NCI-H446 treated with DMSO at 0.1 percent for 48 hours (cell line): Measurements from ENCODE around the gene KLHL18.
"Not testable (repeated sequence)": the region's sequence is repeated elsewhere in the genome, so short reads cannot be mapped to it uniquely, and the experiment has no call there.

Experiments
- DNase-seq: peaks from one replicate; lab custom pipeline; 2025; lab: John Stamatoyannopoulos, UW

The KLHL18 gene

DNA sequence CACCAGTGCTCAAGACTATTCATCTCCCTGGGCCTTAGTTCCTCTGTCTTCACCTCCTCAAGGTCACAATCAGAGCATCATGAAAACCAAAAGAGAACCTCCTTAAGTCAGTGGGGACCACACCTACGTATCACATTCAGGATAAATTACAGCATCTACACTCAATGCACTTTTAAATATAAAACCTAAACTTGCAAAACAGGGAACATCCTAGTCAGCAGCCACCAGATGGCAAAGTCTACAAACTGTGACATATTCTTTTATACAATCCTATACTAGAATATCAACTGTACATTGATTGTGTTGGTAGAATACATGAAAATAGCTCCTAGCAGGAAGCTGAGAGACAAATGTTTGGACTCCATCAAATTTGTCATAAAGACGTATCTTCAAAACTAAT, 8.1 kb upstream of the KLHL18 start:
- no peak for DNase-seq

DNA sequence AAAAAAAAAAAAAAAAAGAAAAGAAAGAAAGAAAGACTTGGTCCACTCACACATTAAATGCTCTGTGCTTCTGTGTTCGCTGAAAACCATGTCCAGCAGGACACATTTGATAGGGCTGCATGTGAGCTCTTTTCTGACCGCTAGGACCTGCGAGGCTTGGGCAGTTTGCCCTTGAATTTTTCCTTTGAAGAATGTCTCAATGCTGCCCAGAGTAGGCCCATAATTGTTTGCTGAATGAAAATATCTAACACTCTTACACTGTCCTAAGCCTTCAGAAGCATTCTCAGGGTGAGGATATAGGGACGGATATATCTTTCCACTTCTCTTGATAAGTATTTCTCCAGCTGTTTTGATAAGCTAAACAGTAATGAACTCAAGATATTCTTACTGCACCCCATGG, 6.2 kb upstream of the KLHL18 start:
- DNase-seq = no peak

DNA sequence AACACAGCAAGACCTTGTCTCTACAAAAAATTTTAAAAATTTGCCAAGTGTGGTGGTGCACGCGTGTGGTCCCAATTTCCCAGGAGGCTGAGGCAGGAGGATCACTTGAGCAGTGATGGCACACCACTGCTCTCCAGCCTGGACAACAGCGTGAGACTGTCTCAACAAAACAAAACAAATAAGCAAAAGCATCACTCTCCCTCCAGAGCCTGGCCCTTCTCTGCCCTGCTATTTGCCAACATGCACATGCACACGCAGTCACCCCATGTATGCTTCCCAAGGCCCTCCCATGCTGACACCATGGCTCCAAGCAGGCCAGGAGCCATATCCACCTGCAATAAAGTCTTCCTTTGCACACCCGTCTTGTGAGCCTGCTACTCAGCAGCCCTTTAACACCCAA, 2.2 kb upstream of the KLHL18 start:
- DNase-seq = no peak

DNA sequence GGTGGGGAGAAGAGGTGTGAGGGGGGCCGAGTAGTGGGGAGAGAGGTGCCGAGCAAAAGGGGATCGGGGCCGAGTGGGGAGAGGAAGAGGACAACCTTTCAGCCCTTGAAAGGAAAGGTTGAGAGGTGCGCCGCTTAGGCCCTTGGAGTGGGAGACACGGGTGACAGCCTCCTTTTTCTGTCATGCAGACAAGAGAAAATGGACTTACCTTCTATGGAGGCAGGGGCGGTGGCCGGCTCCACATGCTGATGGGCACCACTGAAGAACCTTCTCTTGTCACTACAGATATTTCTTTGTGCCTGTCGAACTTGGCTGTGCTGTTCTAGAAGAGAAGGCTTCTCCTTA, 421 bp downstream of the KLHL18 start:
- DNase-seq = no peak

DNA sequence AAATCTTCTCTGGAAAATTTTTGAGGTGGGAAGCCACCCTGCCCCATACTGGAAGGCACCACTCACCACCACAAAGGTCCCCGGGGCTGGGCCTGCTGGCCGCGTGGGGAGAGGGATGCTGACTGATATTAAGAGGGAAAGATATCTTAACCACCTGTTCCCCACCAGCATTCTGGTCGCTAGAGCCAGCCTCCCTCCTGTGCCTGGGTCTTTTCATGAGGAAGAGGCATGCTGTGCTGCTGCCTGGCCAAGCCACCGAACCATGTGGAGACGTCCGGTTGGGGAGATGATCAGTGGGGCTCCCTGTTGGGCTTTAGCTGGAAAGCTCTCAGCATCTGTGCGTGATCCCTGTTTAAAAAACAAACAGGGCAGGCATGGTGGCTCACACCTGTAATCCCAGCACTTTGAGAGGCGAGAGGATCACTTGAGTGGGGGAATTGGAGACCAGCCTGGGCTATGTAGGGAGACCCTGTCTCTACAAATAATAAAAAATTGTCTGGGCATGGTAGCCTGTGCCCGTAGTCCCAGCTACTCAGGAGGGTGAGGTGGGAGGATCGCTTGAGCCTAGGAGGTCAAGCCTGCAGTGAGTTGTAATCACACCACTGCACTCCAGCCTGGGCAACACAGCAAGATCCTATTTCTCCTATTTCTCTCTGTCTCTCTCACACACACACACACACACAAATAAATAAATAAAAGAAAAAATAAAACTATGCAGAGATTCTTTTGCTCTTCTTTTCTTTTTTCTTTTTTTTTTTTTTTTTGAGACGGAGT, 1.0 kb downstream of the KLHL18 start:
- no peak for DNase-seq

DNA sequence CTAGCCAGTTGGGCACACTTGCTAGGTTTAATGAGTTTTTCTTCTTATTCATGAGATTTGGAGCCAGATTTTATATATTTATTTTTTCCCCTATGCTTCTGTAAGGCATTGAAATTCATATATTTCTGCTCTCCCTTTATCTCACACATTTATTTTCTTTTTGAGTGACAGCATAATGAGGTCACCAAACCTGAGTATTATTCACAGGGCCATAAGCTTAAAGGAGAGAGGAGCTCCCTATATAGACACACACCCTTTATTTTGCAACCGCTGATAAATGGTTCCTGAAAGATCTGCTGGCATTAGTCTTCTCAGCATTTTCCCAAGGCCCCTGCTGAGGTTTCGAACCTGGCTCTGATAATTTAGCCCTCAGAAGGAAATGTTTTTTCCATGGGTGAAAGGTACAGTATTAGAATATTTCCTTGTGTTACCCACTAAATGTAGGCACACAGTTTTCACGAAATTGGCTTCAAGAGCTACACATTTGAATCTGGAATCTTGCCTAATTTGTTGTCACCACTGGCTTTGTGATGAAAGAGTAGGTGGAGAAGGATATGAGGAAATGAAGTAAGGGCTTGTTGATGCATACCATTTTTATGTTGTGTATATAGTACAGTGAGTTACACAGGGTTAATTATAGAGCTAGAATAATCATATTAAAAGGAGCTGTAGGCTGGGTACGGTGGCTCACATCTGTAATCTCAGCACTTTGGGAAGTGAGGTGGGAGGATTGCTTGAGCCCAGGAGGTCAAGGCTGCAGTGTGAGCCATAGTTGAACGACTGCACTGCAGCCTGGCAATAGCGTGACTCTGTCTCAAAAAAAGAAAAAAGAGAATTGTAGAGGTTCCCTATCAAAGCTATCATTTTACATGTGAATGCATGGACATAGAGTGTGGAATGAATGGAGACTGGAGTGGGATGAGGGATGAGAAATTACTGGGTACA, 6.5 kb downstream of the KLHL18 start:
- DNase-seq = no peak

DNA sequence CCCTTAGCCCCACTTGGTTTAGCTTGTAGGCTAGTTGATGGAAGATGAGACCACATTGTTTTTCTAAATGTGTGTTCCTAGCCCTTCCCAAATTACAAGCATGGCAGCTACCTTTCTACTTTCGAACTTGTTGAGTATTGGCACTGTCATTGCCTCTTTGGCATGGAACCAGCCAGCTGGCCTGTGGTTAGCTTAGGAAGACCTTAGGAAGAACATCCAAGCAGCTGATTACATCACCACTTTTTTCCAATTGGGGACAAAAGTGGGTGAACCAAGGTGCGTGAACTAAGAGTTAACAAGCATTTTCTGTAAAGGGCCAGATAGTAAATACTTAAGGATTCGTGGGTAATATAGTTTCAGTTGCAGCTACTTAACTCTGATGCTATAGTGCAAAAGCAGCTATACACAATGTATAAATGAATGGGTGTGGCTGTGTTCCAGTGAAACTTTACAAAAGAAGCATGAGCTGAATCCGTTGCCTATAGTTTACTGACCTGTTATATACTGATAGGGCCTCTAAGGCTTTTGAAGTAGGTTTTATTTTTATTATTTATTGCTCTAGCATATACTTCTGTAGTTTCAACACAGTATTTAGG, 8.5 kb downstream of the KLHL18 start:
- no peak for DNase-seq

DNA sequence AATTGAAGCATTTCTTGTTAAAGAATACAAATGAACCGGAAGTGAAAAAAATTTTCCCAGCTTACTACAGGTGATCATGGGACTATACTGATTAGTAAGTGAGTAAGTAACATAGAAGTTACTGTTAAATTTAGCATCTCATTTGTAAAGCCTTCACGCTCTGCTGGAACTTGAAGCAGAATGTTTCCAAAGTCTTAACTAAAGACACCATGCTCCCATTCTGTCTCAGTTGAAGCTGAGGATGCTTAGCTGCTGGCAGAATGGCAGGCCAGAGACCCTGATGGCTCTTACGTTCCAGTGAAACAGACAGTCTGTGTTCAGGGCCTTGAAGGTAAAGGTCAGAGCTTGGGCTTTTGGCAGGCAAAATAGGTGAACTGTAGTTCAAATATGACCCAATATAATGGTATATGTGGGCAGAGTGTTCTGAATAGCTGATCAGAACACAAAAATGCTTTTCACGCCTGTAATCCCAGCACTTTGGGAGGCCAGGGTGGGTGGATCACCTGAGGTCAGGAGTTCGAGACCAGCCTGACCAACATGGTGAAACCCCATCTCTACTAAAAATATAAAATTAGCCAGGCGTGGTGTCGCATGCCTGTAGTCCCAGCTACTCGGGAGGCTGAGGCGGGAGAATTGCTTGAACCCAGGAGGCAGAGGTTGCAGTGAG, 9.1 kb downstream of the KLHL18 start:
- not testable (repeated sequence) for DNase-seq

DNA sequence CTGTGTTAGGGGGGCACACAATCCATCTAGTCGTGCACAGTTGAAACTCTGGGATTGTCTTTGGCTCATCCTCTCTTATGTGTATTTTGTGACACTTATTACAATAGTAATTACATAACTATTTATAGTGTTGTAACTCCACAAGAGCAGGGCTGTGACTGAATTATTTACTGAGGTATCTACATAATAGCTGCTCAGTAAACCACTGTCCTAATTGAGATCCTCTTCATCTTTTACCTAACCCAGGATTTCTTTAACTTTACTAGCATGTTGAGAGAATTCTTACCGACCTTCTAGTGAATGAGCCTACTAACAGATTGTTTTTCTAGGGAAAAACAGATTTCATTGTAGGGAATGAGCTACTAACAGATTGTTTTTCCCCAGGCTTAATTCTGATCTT, 11.1 kb downstream of the KLHL18 start:
- DNase-seq = no peak

DNA sequence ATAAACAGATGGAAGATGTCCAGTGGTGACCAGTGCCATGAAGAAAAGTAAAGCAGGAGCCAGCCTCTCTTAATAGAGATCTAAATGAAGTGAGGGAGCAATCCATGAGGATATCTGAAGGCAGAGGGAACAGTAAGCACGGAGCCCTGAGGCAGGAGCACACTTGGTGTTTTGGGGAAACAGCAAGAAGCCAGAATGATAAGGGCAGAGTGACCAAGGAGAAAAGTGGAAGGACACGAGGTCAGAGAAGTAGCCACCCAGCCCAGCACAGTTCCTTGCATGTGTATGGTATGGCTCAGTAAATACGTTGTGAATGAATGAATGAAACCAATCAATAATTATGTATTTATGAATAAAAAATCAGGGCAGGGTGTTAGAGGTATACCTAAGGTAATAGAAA, 11.6 kb downstream of the KLHL18 start:
- no peak for DNase-seq

DNA sequence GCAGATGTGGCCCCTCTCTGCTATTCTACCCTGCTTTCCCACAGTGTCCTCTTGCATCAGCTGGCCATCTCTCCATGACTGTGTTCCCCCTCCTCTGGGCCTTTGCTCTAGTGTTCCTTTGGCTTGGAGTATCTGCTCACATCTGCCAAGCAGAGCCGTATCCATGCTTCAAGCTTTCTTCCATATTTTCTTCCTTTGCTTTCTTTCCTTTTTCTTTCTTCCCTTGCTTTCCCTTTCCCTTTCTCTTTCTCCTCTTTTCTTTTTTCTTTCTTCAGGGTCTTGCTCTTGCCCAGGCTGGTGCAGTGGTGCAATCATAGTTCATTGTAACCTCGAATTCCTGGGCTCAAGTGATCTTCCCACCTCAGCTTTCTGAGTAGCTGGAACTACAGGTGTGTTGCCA, 12.6 kb downstream of the KLHL18 start:
- no peak for DNase-seq

DNA sequence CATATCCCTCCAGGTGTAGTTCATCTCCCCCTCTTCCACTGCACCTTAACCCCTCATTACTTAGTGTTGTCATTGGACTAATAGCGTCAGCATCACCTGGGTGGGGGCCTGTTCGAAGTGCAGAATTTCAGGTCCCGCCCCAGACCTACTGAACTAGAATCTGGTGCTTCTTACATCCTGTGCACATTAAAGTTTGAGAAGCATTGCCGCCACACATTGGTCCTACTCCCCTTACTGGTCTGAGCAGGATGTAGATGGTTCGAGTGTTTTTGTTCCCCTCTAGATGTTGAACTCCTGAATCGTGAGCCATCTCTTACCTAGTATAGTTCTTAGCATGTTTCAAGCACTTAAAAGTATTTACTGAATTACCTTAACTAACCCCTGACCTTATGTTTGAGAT, 13.2 kb downstream of the KLHL18 start:
- no peak for DNase-seq

DNA sequence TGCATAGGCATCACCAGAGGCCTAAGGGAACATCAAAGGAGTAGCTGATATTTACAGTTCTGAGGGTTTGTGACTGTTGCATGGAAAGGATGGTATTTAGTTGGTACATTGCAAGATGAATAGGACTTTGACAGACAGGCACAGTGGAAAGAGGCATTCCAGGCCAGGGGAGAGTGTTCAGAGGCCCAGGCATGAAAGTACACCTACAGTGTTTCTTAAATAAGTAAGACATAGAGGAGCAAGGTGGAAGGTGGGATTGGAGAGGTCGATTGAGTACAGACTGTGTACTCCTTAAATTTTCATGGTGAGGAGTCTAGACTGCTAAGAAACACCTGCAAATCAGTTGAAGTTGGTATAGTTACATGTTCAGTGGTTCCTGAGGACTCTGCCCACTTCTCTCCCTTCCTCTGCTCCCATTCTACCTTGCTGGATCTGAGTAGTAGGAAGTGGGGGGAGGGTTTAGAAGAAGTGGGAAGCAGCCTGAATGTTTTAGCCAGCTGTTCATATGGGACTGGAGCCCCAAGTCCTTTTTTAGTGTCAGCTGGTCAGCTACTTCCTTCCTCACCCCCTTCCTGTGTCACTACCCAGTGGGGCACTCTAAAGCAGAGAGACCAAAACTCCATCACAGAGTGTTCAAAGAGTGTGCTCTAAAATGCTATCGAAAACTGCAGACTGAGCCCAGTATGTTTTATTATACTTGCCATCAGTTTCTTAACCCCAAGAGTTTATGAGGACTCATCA, 14.0 kb downstream of the KLHL18 start:
- DNase-seq = no peak

DNA sequence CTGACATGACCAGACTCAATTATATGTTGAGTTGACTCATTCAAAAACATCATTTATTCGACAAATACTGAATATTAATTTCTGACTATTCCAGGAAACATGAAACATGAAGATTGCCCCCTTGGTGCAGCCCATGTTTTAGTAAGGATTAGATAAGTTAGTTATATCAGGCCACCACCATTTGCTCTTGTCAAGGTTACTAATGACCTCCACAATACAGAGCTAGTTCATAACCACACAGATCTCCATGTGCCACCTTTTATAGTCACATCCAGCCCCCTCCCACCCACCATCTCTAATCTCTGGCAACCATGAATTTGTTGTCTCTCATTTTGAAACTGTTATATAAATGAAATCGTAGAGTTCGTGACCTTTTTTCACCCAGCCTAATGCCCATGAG, 15.7 kb downstream of the KLHL18 start:
- no peak for DNase-seq

DNA sequence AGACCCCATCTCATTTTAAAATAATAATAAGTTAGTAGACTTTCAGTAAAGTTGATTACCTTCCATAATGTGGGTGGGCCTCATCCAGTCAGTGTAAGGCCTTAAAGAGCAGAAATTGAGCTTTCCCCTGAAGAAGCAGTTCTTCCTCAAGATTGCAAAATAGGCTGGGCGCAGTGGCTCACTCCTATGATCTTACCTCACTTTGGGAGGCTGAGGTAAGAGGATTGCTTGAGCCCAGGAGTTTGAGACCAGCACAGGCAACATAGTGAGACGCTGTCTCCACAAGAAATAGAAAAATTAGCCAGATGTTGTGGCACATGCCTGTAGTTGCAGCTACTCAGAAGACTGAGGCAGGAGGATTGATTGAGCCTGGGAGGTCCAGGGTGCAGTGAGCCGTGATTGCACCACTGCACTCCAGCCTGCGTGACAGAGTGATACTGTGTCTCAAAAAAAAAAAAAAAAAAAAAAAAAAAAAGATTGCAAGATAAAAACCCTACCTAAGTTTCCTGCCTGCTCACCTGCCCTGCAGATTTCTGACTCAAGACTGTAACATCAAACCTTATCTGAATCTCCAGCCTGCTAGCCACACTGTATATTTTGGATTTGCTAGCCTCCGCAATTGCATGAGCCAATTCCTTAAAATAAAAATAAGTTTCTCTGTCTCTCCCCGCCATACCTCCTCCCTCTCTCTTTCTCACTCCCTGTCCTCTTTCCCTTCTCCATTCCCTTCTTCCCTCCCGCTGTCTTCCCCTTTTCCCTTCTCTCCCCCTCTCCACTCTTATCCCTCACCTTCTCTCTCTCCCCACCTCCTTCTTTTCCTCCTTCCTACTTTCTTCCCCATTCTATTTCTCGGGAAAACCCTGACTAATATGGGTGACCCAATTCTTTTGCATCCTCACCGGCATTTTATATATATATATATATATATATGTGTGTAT, 16.9 kb downstream of the KLHL18 start:
- DNase-seq = no peak

DNA sequence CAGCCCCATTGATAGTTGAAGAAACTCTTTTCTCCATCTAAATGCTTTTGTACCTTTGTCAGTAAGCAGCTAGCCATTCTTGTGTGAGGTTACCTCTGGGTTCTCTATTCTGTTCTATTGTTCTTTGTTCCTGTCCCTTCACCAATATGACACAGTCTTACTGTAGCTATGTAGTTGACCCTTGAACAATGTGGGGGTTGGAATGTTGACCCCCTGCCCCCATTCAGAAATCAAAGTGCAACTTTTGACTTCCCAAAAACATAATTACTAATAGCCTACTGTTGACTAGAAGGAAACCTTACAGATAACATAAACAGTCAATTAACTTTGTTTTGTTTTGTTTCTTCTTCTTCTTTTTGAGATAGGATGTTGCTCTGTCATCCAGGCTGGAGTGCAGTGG, 18.7 kb downstream of the KLHL18 start:
- DNase-seq = no peak

DNA sequence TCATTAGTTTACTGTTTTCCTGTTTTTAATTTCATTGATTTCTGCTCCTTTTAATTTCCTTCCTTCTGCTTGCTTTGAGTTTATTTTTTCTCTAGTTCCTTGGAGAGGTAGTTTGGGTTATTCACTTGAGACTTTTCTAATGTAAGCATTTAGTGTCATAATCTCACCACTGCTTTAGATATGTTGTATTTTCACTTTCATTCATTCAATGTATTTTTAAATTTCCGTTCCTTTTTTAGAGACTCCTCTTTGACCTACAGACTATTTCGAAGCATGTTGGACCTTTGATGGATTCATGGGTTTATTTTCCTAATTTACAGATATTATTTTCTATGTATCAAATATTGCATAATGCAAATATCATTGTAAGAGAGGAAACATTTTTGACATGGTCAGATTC, 23.3 kb downstream of the KLHL18 start:
- DNase-seq = no peak

DNA sequence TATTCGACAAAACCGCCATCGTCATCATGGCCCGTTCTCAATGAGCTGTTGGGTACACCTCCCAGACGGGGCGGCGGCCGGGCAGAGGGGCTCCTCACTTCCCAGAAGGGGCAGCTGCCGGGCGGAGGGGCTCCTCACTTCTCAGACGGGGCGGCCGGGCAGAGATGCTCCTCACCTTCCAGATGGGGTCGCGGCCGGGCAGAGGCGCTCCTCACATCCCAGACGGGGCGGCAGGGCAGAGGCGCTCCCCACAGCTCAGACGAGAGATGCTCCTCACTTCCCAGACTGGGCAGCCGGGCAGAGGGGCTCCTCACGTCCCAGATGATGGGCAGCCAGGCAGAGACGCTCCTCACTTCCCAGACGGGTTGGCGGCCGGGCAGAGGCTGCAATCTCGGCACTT, 26.5 kb downstream of the KLHL18 start:
- DNase-seq = not testable (repeated sequence)

DNA sequence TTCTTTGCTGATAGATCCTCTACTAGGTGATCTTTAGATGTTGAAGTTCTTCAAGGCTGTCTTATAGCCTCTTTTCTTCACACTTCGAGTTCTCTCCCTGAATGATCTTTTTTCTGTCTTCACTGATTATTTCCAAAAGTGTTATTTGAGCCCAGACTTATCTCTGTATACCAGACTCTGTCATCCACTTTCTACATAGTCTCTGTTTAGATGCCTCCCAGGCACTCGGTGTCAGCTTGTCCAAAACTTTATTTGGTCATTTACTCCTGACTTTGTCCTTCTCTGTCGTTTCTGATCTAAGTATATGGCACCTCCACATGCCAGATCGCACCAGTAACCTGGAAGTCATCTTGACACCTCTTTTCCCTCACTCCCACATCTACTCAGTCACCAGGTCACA, 27.6 kb downstream of the KLHL18 start:
- no peak for DNase-seq

DNA sequence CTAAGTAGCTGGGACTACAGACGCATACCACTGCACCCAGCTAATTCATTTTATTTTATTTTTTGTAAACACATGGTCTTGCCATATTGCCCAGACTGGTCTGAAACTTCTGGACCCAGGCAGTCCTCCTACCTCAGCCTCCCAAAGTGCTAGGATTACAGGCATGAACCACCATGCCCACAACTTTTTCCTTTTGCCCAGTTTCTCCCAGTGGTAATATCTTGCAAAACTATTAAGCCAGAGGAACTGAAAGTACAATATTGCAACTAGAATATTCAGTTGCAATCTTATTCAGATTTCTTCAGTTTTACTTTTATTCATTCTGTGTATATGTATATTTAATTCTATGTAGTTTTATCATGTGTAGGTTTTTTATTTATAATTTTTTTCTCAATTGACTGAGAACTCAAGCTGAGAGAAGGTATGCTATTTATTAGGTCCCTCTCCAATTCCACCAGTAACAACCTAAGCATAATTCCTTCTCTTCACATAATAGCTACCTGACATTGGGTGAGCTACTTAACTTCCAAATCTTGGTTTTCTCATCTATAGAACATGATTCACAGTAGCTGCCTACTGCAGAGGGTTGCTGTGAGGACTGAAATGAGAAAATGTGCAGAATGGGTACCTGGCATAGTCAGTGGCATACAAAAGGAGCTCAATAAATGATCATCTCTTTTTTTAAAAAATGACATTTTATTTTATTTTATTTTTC, 30.8 kb downstream of the KLHL18 start:
- DNase-seq = no peak
